Right lobe of liver (tissue), 6 donors: ENCODE results near the gene CFI. TPM values are rescaled to one million over a fixed set of nuclear protein-coding genes. Genes with fewer than 3 reads are reported as not detected.

Source experiments
- ATAC-seq, 4 donors: fragments of 200-7000 bp; cut with Tn5 transposase; one replicate each; pipeline ENCODE4 v1.9.1; 2020; ENCODE audit warnings: mild to moderate bottlenecking in 4 of 4, moderate library complexity in 4 of 4
- DNase-seq, 3 donors: peaks; one replicate each; pipeline ENCODE4 v3.0.0-alpha.2; 2020
- H3K27ac ChIP-seq, 3 donors: fragments of 200-600 bp; one replicate each; pipeline ENCODE4 v1.8.0; 2022
- H3K27me3 ChIP-seq, 2 donors: fragments of 200-600 bp; one replicate each; pipeline ENCODE4 v1.8.0; 2022
- H3K36me3 ChIP-seq, 4 donors: fragments of 200-600 bp; sonication (generic) in 1 of 4; one replicate each; pipeline versions ENCODE4 v1.5.1 to v1.8.0; 2017 to 2022; ENCODE audit warnings: control low read depth in 1 of 4
- H3K4me1 ChIP-seq, 4 donors: fragments of 200-600 bp; sonication (generic) in 1 of 4; one replicate each; pipeline versions ENCODE4 v1.5.1 to v1.8.0; 2017 to 2022; ENCODE audit warnings: control low read depth in 1 of 4
- H3K4me3 ChIP-seq, 3 donors: fragments of 200-600 bp; one replicate each; pipeline ENCODE4 v1.8.0; 2022
- H3K9me3 ChIP-seq, 4 donors: fragments of 200-600 bp; sonication (generic) in 1 of 4; one replicate each; pipeline versions ENCODE4 v1.5.1 to v1.8.0; 2017 to 2022; ENCODE audit warnings: control low read depth in 1 of 4
- CTCF ChIP-seq, 4 donors: fragments of 200-600 bp in 3 of 4; fragments of 450-650 bp in 1 of 4; IDR thresholded peaks; one replicate each; pipeline versions ENCODE4 v1.5.1 to v1.8.0; 2016 to 2022; ENCODE audit warnings: antibody characterized with exemption in 4 of 4, mild to moderate bottlenecking in 2 of 4
- POLR2A ChIP-seq: fragments of 450-650 bp; IDR thresholded peaks from one replicate; pipeline ENCODE4 v1.6.1; 2017; ENCODE audit warnings: antibody characterized with exemption, mild to moderate bottlenecking
- WGBS: methylation state at CpG from one replicate; pipeline ENCODE4 v1.1.6; 2018; ENCODE audit warnings: low coverage, low lambda C conversion rate; ENCODE audit not compliant: insufficient coverage; ENCODE audit errors: missing lambda C conversion rate; 5-methylcytosine and 5-hydroxymethylcytosine counted together
- intact Hi-C, 2 donors: fragments of 100-400 bp; cut with DNase I; formaldehyde crosslinking; loops; one replicate each; pipeline versions ENCODE4 v1.11.2 to v1.14.1; 2022
- total RNA-seq, 6 experiments: library from RNA; depleted of rRNA in 2 of 6; stranded (reverse); fragments of >200 nt in 2 of 6; fragmentation: NEBNext Ultra II Directional in 3 of 6; extraction: Animal tissue kit (Norgen Biotek cat#: 25700) in 3 of 6; gene quantifications; one replicate each; pipeline versions ENCODE4 v1.1.0 to v1.2.4, GENCODE V29; 2016 to 2023
- donor health status: DM: no; HTN: yes; CAD: no.
- donor health status: DM: no; HTN: no; CAD: no.
- donor health status: DM: no; HTN: no; CAD: no.
- donor health status: DM: no; HTN: yes; CAD: no.
- donor health status: DM: no; HTN: yes; CAD: no.

Gene CFI
- total RNA-seq, 6 experiments from 2014 or later: 316 to 610 (median 469) TPM

- Histone ChIP-seq H3K4me3 (no peak overlapping the region), H3K27ac (no peak overlapping the region), H3K9me3 (no peaks in the 10 kb centered on the region), H3K36me3 (no peaks in the 10 kb centered on the region), H3K27me3 (no peaks in the 10 kb centered on the region), H3K4me1 (peaks cover 0 to 8% (median 2%) of the 10 kb centered on the region in 4 donors)
- intact Hi-C loops: no loop called here
- no peak for ATAC-seq
- 46% methylated on average over 6 of the region's 6 CpGs for WGBS
- DNase-seq: no peak
- TF ChIP-seq POLR2A (no peak), CTCF (IDR thresholded peaks at IDR 0.05) (no peak)
Measured at GRCh38 chr4:109846395-109847098, 44.7 kb upstream of the CFI start.

- no peak overlapping the region for H3K4me3 ChIP-seq
- intact Hi-C loops: no loop called here
- H3K4me1 ChIP-seq: no peaks in the 10 kb centered on the region
- TF ChIP-seq CTCF (IDR thresholded peaks at IDR 0.05) (no peak), POLR2A (no peak)
- no peak for DNase-seq
- 45% methylated on average over 2 of the region's 3 CpGs for WGBS
- no peaks in the 10 kb centered on the region for H3K9me3 ChIP-seq
- H3K27me3 ChIP-seq: no peaks in the 10 kb centered on the region
- H3K27ac ChIP-seq: no peak overlapping the region
- ATAC-seq: no peak
- no peaks in the 10 kb centered on the region for H3K36me3 ChIP-seq
Measured at GRCh38 chr4:109836985-109837384, 35.2 kb upstream of the CFI start.

- WGBS: 68% methylated on average over 4 of the region's 4 CpGs
- Histone ChIP-seq H3K27me3 (no peaks in the 10 kb centered on the region), H3K27ac (no peak overlapping the region), H3K9me3 (no peaks in the 10 kb centered on the region), H3K4me3 (no peak overlapping the region), H3K36me3 (no peaks in the 10 kb centered on the region), H3K4me1 (no peaks in the 10 kb centered on the region)
- ATAC-seq (no peak), DNase-seq (no peak)
- intact Hi-C loops: no loop called here
- TF ChIP-seq CTCF (IDR thresholded peaks at IDR 0.05): no peak
- no peak for TF ChIP-seq POLR2A
Measured at GRCh38 chr4:109833756-109834155, 32.0 kb upstream of the CFI start.

- peaks cover 0 to 13% (median 3%) of the 10 kb centered on the region in 4 donors for H3K36me3 ChIP-seq
- no peaks in the 10 kb centered on the region for H3K9me3 ChIP-seq
- ATAC-seq (no peak), DNase-seq (no peak)
- no peak within 1 kb of the TSS for H3K27ac ChIP-seq
- intact Hi-C loops: no loop called here
- WGBS: 100% methylated on average over 2 of the region's 2 CpGs
- no peaks in the 10 kb centered on the region for H3K4me1 ChIP-seq
- no peak within 1 kb of the TSS for H3K4me3 ChIP-seq
- TF ChIP-seq CTCF (IDR thresholded peaks at IDR 0.05): no peak
- no peak for TF ChIP-seq POLR2A
- no peaks in the 10 kb centered on the region for H3K27me3 ChIP-seq
Measured at GRCh38 chr4:109827672-109828071, 25.9 kb upstream of the CFI start, which contains the start of gene RRH. Gene RRH (plus strand): TSS chr4:109827972. CDS start chr4:109828028, 56 bp downstream.
